ENCODE results near the gene CELF4. TPM values are rescaled to one million over a fixed set of nuclear protein-coding genes. Genes with fewer than 3 reads are reported as not detected.
A peak's percentile ranks its signal among the peaks of the same experiment; 100 is the strongest.

Gene CELF4
- total RNA-seq, 1 donor from 2014 or later, result 0.44 TPM

- TF ChIP-seq CTCF (IDR thresholded peaks at IDR 0.05; ENCODE audit: unreplicated experiment), result no peak
- Mint-ChIP-seq H3K9me3 (ENCODE audit: unreplicated experiment) (no peaks in the 10 kb centered on the region), H3K27me3 (ENCODE audit: unreplicated experiment) (peaks cover 22% of the 10 kb centered on the region), H3K27ac (ENCODE audit: unreplicated experiment) (no peak overlapping the region), H3K4me3 (ENCODE audit: unreplicated experiment) (no peak overlapping the region), H3K36me3 (ENCODE audit: low read depth, unreplicated experiment) (no peaks in the 10 kb centered on the region), H3K4me1 (ENCODE audit: unreplicated experiment) (peaks cover 3% of the 10 kb centered on the region)
- DNase-seq (ENCODE audit: low spot score), result no peak
Observed at GRCh38 chr18:37395138-37395537, 170.5 kb downstream of the CELF4 start.

GRCh38 chr18:37394610-37394965, 171.0 kb downstream of the CELF4 start:
- DNase-seq (ENCODE audit: low spot score), result no peak
- Mint-ChIP-seq H3K4me3 (ENCODE audit: unreplicated experiment) (no peak overlapping the region), H3K36me3 (ENCODE audit: low read depth, unreplicated experiment) (no peaks in the 10 kb centered on the region), H3K9me3 (ENCODE audit: unreplicated experiment) (no peaks in the 10 kb centered on the region), H3K4me1 (ENCODE audit: unreplicated experiment) (peaks cover 3% of the 10 kb centered on the region), H3K27me3 (ENCODE audit: unreplicated experiment) (peaks cover 23% of the 10 kb centered on the region), H3K27ac (ENCODE audit: unreplicated experiment) (no peak overlapping the region)
- no peak for TF ChIP-seq CTCF (IDR thresholded peaks at IDR 0.05; ENCODE audit: unreplicated experiment)

GRCh38 chr18:37393945-37394609, 171.5 kb downstream of the CELF4 start:
- TF ChIP-seq CTCF (IDR thresholded peaks at IDR 0.05; ENCODE audit: unreplicated experiment), result no peak
- peaks cover 3% of the 10 kb centered on the region for H3K4me1 Mint-ChIP-seq (ENCODE audit: unreplicated experiment)
- H3K27me3 Mint-ChIP-seq (ENCODE audit: unreplicated experiment), result peaks cover 25% of the 10 kb centered on the region
- H3K4me3 Mint-ChIP-seq (ENCODE audit: unreplicated experiment), result no peak overlapping the region
- DNase-seq (ENCODE audit: low spot score), result peak; percentile 66
- H3K9me3 Mint-ChIP-seq (ENCODE audit: unreplicated experiment), result peaks cover 4% of the 10 kb centered on the region
- no peak overlapping the region for H3K27ac Mint-ChIP-seq (ENCODE audit: unreplicated experiment)
- peaks cover 4% of the 10 kb centered on the region for H3K36me3 Mint-ChIP-seq (ENCODE audit: low read depth, unreplicated experiment)

- DNase-seq (ENCODE audit: low spot score), result no peak
- Mint-ChIP-seq H3K4me3 (ENCODE audit: unreplicated experiment) (no peak overlapping the region), H3K4me1 (ENCODE audit: unreplicated experiment) (peaks cover 3% of the 10 kb centered on the region), H3K27me3 (ENCODE audit: unreplicated experiment) (peaks cover 25% of the 10 kb centered on the region), H3K36me3 (ENCODE audit: low read depth, unreplicated experiment) (peaks cover 6% of the 10 kb centered on the region), H3K9me3 (ENCODE audit: unreplicated experiment) (peaks cover 4% of the 10 kb centered on the region), H3K27ac (ENCODE audit: unreplicated experiment) (no peak overlapping the region)
- no peak for TF ChIP-seq CTCF (IDR thresholded peaks at IDR 0.05; ENCODE audit: unreplicated experiment)
Observed at GRCh38 chr18:37393221-37393827, 172.3 kb downstream of the CELF4 start.

- Mint-ChIP-seq H3K27me3 (ENCODE audit: unreplicated experiment) (peaks cover 25% of the 10 kb centered on the region), H3K36me3 (ENCODE audit: low read depth, unreplicated experiment) (peaks cover 6% of the 10 kb centered on the region), H3K4me1 (ENCODE audit: unreplicated experiment) (peaks cover 3% of the 10 kb centered on the region), H3K9me3 (ENCODE audit: unreplicated experiment) (peaks cover 4% of the 10 kb centered on the region), H3K4me3 (ENCODE audit: unreplicated experiment) (no peak overlapping the region), H3K27ac (ENCODE audit: unreplicated experiment) (no peak overlapping the region)
- no peak for DNase-seq (ENCODE audit: low spot score)
- no peak for TF ChIP-seq CTCF (IDR thresholded peaks at IDR 0.05; ENCODE audit: unreplicated experiment)
Observed at GRCh38 chr18:37392648-37393047, 172.9 kb downstream of the CELF4 start.

Measured in endothelial cell (in vitro differentiated cells).